Activated T-cell treated with anti-CD3 and anti-CD28 coated beads for 1 hour (primary cell): ENCODE measurements around the gene FREY1.

Source experiments
- DNase-seq: peaks from one replicate; pipeline ENCODE4 v3.0.0-alpha.2; 2020; ENCODE audit warnings: low read depth

FREY1 gene

GRCh38 chr11:45870706-45871105 lies 36.4 kb downstream of the FREY1 start:
- DNase-seq, result no peak

GRCh38 chr11:45869551-45869950 lies 37.5 kb downstream of the FREY1 start:
- DNase-seq, result no peak

GRCh38 chr11:45864041-45864440 lies 43.0 kb downstream of the FREY1 start:
- DNase-seq, result no peak

GRCh38 chr11:45860764-45861510 lies 46.1 kb downstream of the FREY1 start:
- DNase-seq, result no peak

- no peak for DNase-seq
These were observed 46.7 kb downstream of the FREY1 start for GRCh38 chr11:45860348-45860747.

- no peak for DNase-seq
These were observed 47.4 kb downstream of the FREY1 start for GRCh38 chr11:45859661-45860140.

GRCh38 chr11:45858751-45859398 lies 48.2 kb downstream of the FREY1 start:
- DNase-seq, result no peak

- no peak for DNase-seq
These were observed 49.1 kb downstream of the FREY1 start for GRCh38 chr11:45857961-45858474.
